Loucy (cell line): ENCODE data around the gene C9orf85.

Source experiments
- EZH2phosphoT487 ChIP-seq: fragments of 200-600 bp; IDR thresholded peaks from 2 replicates; pipeline ENCODE4 v1.6.1; 2018; ENCODE audit warnings: antibody characterized with exemption, mild to moderate bottlenecking, moderate library complexity, borderline replicate concordance
- TF ChIP-seq, protein P1 (sequence below): fragments of 200-600 bp; sonication (generic); conservative IDR thresholded peaks from 2 replicates; pipeline ENCODE4 v1.5.1; 2014; ENCODE audit warnings: mild to moderate bottlenecking, antibody characterized with exemption, low read length

GRCh38 chr9:71944754-71945375 lies 33.4 kb downstream of the C9orf85 start:
- TF ChIP-seq, protein P1, sequence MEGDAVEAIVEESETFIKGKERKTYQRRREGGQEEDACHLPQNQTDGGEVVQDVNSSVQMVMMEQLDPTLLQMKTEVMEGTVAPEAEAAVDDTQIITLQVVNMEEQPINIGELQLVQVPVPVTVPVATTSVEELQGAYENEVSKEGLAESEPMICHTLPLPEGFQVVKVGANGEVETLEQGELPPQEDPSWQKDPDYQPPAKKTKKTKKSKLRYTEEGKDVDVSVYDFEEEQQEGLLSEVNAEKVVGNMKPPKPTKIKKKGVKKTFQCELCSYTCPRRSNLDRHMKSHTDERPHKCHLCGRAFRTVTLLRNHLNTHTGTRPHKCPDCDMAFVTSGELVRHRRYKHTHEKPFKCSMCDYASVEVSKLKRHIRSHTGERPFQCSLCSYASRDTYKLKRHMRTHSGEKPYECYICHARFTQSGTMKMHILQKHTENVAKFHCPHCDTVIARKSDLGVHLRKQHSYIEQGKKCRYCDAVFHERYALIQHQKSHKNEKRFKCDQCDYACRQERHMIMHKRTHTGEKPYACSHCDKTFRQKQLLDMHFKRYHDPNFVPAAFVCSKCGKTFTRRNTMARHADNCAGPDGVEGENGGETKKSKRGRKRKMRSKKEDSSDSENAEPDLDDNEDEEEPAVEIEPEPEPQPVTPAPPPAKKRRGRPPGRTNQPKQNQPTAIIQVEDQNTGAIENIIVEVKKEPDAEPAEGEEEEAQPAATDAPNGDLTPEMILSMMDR = no peak
- no peak for TF ChIP-seq EZH2phosphoT487
